Lower leg skin (tissue), 4 donors: ENCODE results near the gene RHOF. TPM values are rescaled to one million over a fixed set of nuclear protein-coding genes. Genes with fewer than 3 reads are reported as not detected.

Experiments
- DNase-seq, 2 donors: peaks; one replicate each; pipeline ENCODE4 v3.0.0-alpha.2; 2019; ENCODE audit warnings: low spot score in 2 of 2
- H3K4me3 ChIP-seq: fragments of 200-600 bp; sonication (generic); 2 replicates; pipeline ENCODE4 v1.5.1; 2017; ENCODE audit warnings: mild to moderate bottlenecking, low read depth; ENCODE audit not compliant: poor library complexity, severe bottlenecking
- CTCF ChIP-seq, 3 donors: fragments of 450-650 bp; IDR thresholded peaks; one replicate each; pipeline ENCODE4 v1.5.1; 2016; ENCODE audit warnings: antibody characterized with exemption in 3 of 3, mild to moderate bottlenecking in 3 of 3, moderate library complexity in 2 of 3
- POLR2A ChIP-seq, 2 donors: fragments of 450-650 bp; IDR thresholded peaks; one replicate each; pipeline ENCODE4 v1.6.1; 2016 to 2017; ENCODE audit warnings: antibody characterized with exemption in 2 of 2, mild to moderate bottlenecking in 1 of 2, moderate library complexity in 1 of 2
- WGBS, 2 donors: methylation state at CpG; one replicate each; pipeline ENCODE4 v1.1.5; 2018; 5-methylcytosine and 5-hydroxymethylcytosine counted together
- intact Hi-C: fragments of 100-400 bp; cut with DNase I; formaldehyde crosslinking; loops from one replicate; pipeline ENCODE4 v1.15.0; 2023; ENCODE audit warnings: low total_unique reads
- total RNA-seq, 4 donors: library from RNA; depleted of rRNA; stranded (reverse); fragments of >200 nt; gene quantifications; one replicate each; pipeline ENCODE4 v1.1.0, GENCODE V29; 2016

Gene RHOF
- total RNA-seq, 4 donors from 2014 or later, result 5.4 to 24.1 (median 9.9) TPM

- WGBS, 2 donors, result 88 to 91% methylated on average over 31 to 33 of the region's 36 CpGs
- intact Hi-C loops, result no loop called here
- no peak overlapping the region for H3K4me3 ChIP-seq
- TF ChIP-seq POLR2A (IDR thresholded peaks at IDR 0.05) (no peak), CTCF (IDR thresholded peaks at IDR 0.05) (no peak)
- no peak for DNase-seq
These were observed 29.7 kb upstream of the RHOF start for GRCh38 chr12:121823101-121823726.

- H3K4me3 ChIP-seq, result no peak overlapping the region
- DNase-seq, result no peak
- no peak for TF ChIP-seq CTCF (IDR thresholded peaks at IDR 0.05)
- TF ChIP-seq POLR2A (IDR thresholded peaks at IDR 0.05), result no peak
- WGBS, 2 donors, result 91% methylated on average over 39 of the region's 39 CpGs
- intact Hi-C loops, result no loop called here
These were observed 29.1 kb upstream of the RHOF start for GRCh38 chr12:121822393-121823100.

GRCh38 chr12:121820056-121820455 lies 26.6 kb upstream of the RHOF start:
- TF ChIP-seq CTCF (IDR thresholded peaks at IDR 0.05) (no peak), POLR2A (IDR thresholded peaks at IDR 0.05) (no peak)
- WGBS, 2 donors, result 89 to 97% methylated on average over 7 of the region's 7 CpGs
- intact Hi-C loops, result no loop called here
- no peak overlapping the region for H3K4me3 ChIP-seq
- no peak for DNase-seq

- H3K4me3 ChIP-seq, result no peak overlapping the region
- intact Hi-C loops, result no loop called here
- DNase-seq, result no peak
- WGBS, 2 donors, result 91 to 93% methylated on average over 22 of the region's 22 CpGs
- no peak for TF ChIP-seq POLR2A (IDR thresholded peaks at IDR 0.05)
- no peak for TF ChIP-seq CTCF (IDR thresholded peaks at IDR 0.05)
These were observed 25.9 kb upstream of the RHOF start for GRCh38 chr12:121819212-121819949.

GRCh38 chr12:121817648-121818043 lies 24.2 kb upstream of the RHOF start:
- H3K4me3 ChIP-seq, result no peak overlapping the region
- TF ChIP-seq POLR2A (IDR thresholded peaks at IDR 0.05) (no peak), CTCF (IDR thresholded peaks at IDR 0.05) (no peak)
- 93% methylated on average over 18 of the region's 18 CpGs for WGBS, 2 donors
- intact Hi-C loops, result no loop called here
- no peak for DNase-seq
